LNCaP clone FGC (cell line): Measurements from ENCODE around the gene C6orf47.

ENCODE experiments used
- DNase-seq: peaks from one replicate; pipeline ENCODE4 v3.0.0-alpha.2; 2011; ENCODE audit warnings: low read depth
- H3K4me3 ChIP-seq: 2 replicates; pipeline ENCODE4 v1.5.1; 2011; ENCODE audit warnings: mild to moderate bottlenecking, low read depth, low read length, control low read depth
- TF ChIP-seq, protein P1 (sequence below): IDR thresholded peaks from 2 replicates; pipeline ENCODE4 v1.5.1; 2012; ENCODE audit warnings: mild to moderate bottlenecking; ENCODE audit not compliant: control insufficient read depth, insufficient read depth; ENCODE audit errors: extremely low read depth

Gene C6orf47

DNA sequence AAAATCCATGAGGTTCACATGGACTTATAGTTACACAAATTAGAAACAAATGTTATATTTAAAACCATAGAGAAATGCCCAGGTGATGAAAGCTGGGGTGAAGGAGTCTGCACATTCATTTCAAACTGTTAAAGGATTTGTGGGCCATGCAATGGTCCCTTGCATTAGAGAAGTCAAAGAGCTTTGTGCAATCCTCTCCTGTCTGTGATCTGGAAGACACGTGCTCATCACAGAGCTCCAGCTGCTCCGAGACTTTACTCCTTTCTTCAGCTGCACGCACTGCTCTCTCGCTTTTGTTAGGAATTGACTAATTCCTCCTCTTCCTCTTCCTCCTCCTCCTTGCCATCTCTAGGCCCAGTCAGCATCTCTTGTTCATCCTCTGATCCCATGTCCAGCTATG is 49.6 kb downstream of the C6orf47 start:
- TF ChIP-seq, protein P1, sequence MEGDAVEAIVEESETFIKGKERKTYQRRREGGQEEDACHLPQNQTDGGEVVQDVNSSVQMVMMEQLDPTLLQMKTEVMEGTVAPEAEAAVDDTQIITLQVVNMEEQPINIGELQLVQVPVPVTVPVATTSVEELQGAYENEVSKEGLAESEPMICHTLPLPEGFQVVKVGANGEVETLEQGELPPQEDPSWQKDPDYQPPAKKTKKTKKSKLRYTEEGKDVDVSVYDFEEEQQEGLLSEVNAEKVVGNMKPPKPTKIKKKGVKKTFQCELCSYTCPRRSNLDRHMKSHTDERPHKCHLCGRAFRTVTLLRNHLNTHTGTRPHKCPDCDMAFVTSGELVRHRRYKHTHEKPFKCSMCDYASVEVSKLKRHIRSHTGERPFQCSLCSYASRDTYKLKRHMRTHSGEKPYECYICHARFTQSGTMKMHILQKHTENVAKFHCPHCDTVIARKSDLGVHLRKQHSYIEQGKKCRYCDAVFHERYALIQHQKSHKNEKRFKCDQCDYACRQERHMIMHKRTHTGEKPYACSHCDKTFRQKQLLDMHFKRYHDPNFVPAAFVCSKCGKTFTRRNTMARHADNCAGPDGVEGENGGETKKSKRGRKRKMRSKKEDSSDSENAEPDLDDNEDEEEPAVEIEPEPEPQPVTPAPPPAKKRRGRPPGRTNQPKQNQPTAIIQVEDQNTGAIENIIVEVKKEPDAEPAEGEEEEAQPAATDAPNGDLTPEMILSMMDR: no peak
- DNase-seq: no peak
- no peak overlapping the region for H3K4me3 ChIP-seq

DNA sequence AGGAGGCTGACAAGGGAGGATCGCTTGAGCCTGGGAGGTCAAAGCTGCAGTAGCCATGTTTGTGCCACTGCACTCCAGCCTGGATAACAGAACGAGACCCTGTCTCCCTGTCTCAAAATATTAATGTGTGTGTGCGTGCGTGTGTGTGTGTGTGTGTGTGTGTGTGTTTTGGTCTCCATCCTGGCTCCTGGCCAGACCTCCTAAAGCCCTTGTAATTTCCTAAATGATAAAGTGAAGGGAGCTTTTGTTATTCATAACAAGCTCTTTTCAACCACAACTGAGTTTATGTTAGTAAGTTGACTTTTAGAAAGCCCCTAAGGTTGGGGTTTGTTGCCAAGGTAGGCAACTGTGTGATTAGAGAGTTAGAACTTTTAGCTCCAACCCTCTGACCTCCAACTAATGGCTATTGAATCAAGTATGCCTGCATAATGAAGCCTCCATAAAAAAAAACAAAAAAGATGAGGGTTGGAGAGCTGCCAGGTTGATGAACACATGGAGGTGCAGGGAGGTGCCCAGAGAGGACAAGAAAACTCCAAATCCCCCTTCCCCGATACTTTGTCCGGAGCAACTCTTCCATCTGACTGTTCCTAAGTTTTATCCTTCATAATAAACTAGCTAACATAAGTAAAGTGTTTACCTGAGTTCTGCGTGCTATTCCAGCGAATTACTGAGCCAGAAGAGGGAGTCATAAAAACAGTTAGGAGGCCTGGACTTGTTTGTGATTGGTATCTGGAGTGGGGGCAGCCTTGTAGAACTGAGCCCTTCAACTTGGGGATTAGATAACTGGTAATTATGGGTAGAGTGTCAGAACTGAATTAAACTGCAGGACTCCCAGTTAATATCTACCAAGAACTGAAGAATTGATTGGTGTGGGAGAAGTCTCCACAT is 50.8 kb downstream of the C6orf47 start:
- no peak overlapping the region for H3K4me3 ChIP-seq
- no peak for DNase-seq
- TF ChIP-seq, protein P1: no peak
